Stimulated activated CD4-positive, alpha-beta T cell treated with anti-CD3 and anti-CD28 coated beads, TNF-alpha, amount 100 ng/mL, for 1 hour (primary cell): Measurements from ENCODE around the gene HTRA3.

Experiments used
- DNase-seq, 3 donors: peaks; one replicate each; pipeline ENCODE4 v3.0.0-alpha.2; 2020; ENCODE audit warnings: low read depth in 3 of 3, low spot score in 1 of 3

Gene HTRA3

DNA sequence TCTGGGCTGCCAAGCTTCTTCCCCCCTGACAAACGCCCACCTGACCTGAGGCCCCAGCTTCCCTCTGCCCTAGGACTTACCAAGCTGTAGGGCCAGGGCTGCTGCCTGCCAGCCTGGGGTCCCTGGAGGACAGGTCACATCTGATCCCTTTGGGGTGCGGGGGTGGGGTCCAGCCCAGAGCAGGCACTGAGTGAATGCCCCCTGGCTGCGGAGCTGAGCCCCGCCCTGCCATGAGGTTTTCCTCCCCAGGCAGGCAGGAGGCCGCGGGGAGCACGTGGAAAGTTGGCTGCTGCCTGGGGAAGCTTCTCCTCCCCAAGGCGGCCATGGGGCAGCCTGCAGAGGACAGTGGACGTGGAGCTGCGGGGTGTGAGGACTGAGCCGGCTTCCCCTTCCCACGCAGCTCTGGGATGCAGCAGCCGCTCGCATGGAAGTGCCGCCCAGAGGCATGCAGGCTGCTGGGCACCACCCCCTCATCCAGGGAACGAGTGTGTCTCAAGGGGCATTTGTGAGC, 37.0 kb downstream of the HTRA3 start:
- no peak for DNase-seq

- DNase-seq, result no peak
These were observed 37.6 kb downstream of the HTRA3 start for GRCh38 chr4:8307121-8307520.

GRCh38 chr4:8307714-8308113, 38.2 kb downstream of the HTRA3 start:
- DNase-seq, result no peak

GRCh38 chr4:8308144-8308543, 38.6 kb downstream of the HTRA3 start:
- DNase-seq, result no peak

GRCh38 chr4:8308856-8309771, 39.6 kb downstream of the HTRA3 start:
- no peak for DNase-seq

GRCh38 chr4:8310306-8310705, 40.8 kb downstream of the HTRA3 start:
- DNase-seq, result no peak

GRCh38 chr4:8311101-8312068, 41.8 kb downstream of the HTRA3 start:
- DNase-seq, result no peak

DNA sequence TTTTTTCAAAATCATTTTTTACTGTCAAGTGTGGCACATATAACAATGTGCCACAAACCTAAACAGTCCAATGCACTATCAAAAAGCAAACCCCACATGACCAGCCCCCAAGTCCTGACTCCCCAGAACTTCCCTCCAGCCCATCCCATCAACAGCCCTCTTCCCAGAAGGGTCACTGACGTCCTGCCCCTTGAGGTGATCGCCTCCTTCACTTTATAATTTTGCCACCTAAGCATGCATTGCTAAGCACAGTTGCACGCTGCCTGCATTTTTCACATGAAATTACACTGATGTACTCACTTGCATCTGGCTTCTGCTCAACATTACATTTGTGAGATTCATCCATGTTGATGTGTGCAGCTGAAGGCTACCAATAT, 42.5 kb downstream of the HTRA3 start:
- DNase-seq, result no peak

DNA sequence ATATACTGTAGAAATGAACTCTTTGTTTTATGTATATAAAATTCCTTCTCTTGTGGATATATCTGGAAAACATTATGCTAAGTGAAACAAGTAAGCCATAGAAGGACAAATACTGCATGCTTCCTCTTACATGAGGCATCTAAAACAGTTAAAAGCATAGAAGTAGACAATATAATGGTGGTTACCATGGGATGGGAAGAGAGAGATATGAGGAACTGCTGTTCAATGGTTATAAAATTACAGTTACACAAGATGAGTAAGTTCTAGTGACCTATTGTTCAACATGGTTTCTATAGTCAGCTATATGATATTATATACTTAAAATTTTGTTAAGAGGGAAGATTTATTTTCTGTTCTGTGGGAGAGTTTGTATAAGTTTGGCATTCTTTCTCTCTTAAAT, 43.4 kb downstream of the HTRA3 start:
- no peak for DNase-seq

DNA sequence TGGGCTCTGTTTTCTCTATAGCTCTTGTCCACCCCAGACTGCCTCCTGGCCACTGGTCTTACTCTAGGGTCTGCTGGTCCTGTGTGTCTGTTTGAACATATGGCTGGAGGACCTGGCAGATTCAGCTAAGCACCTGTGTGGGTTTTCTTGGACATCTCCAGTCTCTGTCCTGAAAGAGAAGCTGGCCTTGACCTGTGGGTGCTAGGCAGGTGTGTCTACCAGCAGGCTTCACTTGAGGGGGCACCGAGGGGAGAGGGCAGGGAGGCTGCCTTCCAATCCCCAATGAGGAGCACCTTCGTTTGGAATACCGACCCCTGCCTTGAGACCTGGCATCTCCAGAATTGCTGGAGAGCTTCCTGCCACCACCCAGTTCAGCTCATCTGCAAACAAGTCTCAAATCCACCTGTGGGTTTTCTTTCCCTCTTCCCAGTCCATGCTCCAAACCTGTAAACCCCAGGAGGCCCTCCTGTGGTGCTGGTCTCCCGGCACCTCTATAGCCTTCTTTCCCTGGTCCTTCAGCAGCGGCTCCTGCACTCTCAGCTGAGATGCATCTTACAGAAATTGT, 45.2 kb downstream of the HTRA3 start:
- no peak for DNase-seq

DNA sequence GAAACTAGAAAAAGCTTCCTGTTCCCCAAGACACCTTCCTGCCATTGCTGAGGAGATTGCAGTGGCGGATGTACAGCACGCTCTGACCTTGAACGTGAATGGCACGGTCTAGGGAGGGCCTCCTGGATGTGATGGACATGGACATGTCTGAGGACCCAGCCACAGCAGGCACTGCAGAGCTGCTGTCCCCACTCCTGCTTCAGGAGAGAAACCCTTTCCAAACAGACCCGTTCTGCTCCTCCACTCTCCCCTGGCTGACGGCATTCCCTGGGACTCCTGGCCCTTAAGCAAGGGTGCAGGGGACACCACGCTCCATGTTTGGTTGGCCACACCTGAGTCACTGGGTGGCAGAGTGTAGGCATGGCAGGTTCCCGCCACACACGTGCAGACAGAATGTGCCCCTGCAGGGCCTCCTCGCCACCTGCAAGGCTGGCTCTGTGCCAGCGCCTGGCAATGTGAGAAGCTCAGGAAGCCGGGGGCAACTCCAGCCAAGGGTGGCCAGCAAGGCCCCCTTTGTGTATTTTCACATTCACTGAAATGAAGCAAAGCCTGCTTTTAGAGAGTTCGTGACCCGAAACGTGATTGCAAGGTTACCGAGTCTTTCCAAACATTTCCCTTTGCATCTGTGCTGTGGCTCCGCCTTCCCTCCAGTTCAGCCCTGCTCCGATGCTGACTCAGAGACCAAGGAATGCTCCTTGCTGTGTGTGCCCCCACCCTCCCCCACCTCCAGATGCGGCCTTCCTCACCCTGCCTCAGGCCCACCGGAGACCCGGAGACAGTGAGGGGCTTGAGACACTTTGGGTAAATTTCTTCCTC, 46.1 kb downstream of the HTRA3 start:
- no peak for DNase-seq

- DNase-seq, result no peak
These were observed 46.8 kb downstream of the HTRA3 start for GRCh38 chr4:8316251-8316771.

DNA sequence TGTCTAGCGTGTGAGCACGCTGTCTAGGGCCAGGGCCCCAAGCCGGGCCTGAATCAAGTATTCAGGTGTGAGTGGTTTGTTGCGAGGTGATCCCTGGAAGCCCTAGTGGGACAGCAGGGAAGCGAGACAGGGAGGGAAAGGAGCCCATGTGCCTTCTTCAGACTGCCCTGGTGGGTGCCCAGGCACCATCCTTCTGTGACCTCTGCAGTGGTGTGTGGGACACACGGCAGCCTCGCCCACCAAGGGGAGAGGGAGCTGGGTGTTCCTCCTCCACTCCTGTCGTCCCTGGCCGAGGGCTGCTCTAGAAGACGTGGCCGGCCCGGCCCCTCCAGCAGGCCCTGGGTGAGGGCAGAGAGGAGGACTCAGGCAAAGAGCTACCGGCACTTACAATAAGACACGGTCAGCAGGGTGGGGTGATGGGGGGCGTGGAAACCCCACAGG, 47.4 kb downstream of the HTRA3 start:
- no peak for DNase-seq

- no peak for DNase-seq
These were observed 47.9 kb downstream of the HTRA3 start for GRCh38 chr4:8317474-8317873.

DNA sequence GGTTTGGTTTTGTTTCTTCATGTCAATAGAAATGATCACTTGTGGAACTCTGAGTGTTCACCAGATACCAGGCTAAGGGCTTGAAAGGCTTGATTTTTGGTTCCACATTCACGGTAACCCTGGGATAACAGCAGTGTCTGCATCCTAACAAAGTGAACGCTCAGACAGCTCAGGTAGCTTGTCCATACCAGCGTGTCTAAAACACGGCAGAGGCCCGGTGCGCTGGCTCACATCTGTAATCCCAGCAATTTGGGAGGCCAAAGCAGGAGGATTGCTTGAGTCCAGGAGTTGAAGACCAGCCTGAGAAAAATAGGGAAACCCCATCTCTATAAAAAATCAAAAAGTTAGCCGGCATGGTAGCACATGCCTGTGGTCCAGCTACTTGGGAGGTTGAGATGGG, 49.0 kb downstream of the HTRA3 start:
- DNase-seq, result no peak

GRCh38 chr4:8319061-8319460, 49.5 kb downstream of the HTRA3 start:
- DNase-seq, result no peak

GRCh38 chr4:8319731-8320385, 50.3 kb downstream of the HTRA3 start:
- DNase-seq, result no peak

- DNase-seq, result no peak
These were observed 50.8 kb downstream of the HTRA3 start for GRCh38 chr4:8320386-8320750.

DNA sequence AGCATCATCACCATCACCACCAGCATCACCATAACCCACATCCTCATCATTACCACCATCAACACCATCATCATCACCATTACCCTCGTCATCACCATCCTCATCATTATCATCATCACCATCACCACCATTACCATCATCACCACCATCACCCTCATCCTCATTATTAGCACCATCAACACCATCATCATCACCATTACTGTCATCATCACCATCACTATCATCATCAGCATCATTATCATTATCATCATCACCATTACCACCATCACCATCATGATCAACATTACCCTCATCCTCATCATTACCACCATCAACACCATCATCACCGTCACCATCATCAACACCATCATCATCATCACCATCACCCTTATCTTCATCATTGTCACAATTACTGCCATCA, 51.7 kb downstream of the HTRA3 start:
- DNase-seq, result no peak

DNA sequence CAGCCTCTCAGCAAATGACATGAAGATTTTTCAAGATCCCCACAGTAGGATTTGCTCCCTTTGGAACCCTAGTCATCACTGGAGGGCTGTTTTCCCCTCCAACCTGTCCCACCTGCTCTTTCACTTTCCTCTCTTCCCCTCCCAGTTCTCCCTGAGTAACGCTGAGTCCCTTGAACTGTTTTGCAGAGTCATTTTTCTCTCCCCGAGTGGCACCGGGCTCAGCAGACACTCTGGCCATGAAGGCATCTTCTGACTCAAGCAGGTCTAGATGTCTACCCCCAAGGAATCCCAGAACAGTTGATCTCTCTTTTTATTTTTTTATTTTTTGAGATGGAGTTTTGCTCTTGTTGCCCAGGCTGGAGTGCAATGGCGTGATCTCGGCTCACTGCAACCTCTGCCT, 52.2 kb downstream of the HTRA3 start:
- no peak for DNase-seq
